GM12878 (cell line): ENCODE measurements around the gene MYOM3. TPM values are rescaled to one million over a fixed set of nuclear protein-coding genes. Genes with fewer than 3 reads are reported as not detected.

Experiments used
- ATAC-seq: fragments of 200-7000 bp; cut with Tn5 transposase; 3 replicates; pipeline ENCODE4 v1.9.1; 2020; ENCODE audit warnings: mild to moderate bottlenecking, moderate library complexity
- BruUV-seq: library from RNA; stranded (reverse); fragments of 400-500 nt; replicated peaks from 2 replicates; lab custom pipeline; 2021; lab: Mats Ljungman, UMichigan
- CTCF ChIA-PET: fragments of 300-600 bp; sonication (Branson Sonifier 250); formaldehyde crosslinking; extraction: SDS; loops from one replicate; lab custom pipeline; 2021; ENCODE audit warnings: inconsistent platforms; lab: Yijun Ruan, JAX
- POLR2A ChIA-PET: fragments of 350-600 bp; formaldehyde crosslinking; extraction: SDS; loops from one replicate; lab custom pipeline; 2021; ENCODE audit warnings: inconsistent platforms; lab: Charles Lee
- RAD21 ChIA-PET: fragments of 300-600 bp; sonication (Branson Sonifier 250); formaldehyde crosslinking; loops from one replicate; lab custom pipeline; 2023; ENCODE audit warnings: antibody characterized with exemption; ENCODE audit not compliant: unreplicated experiment; lab: Charles Lee
- SMC1A ChIA-PET: fragments of 300-600 bp; sonication (Branson Sonifier 250); formaldehyde crosslinking; loops from one replicate; lab custom pipeline; 2023; ENCODE audit not compliant: unreplicated experiment, uncharacterized antibody; lab: Charles Lee
- DNase-seq: peaks from one replicate; pipeline ENCODE4 v3.0.0-alpha.2; 2011; ENCODE audit warnings: low read depth, low spot score
- FAIRE-seq: peaks from 3 replicates; lab custom pipeline; 2011; peaks lifted over from hg19 to GRCh38; lab: Jason Lieb, UNC
- H2AFZ ChIP-seq: 2 replicates; pipeline ENCODE4 v1.6.0; 2011; ENCODE audit warnings: low read depth, low read length, control low read depth; ENCODE audit not compliant: control insufficient read depth
- H3K27ac ChIP-seq: 2 replicates; pipeline ENCODE4 v1.5.1; 2011; ENCODE audit warnings: control low read depth; ENCODE audit not compliant: control insufficient read depth, insufficient read depth
- H3K27me3 ChIP-seq, 2 experiments: replicated peaks in 1 of 2; 2 replicates each; pipeline versions ENCODE4 v1.6.0 to v1.6.1; 2011; ENCODE audit warnings: low read length in 1 of 2; ENCODE audit not compliant: control insufficient read depth in 2 of 2, insufficient read depth in 2 of 2
- H3K36me3 ChIP-seq, 2 experiments: 2 replicates each; pipeline ENCODE4 v1.5.1; 2011; ENCODE audit warnings: low read length in 1 of 2; ENCODE audit not compliant: control insufficient read depth in 2 of 2, insufficient read depth in 2 of 2
- H3K4me1 ChIP-seq: 2 replicates; pipeline ENCODE4 v1.6.1; 2011; ENCODE audit warnings: mild to moderate bottlenecking, low read length, moderate library complexity, mixed read lengths; ENCODE audit not compliant: control insufficient read depth, insufficient read depth
- H3K4me2 ChIP-seq: 2 replicates; pipeline ENCODE4 v1.6.0; 2011; ENCODE audit warnings: control low read depth; ENCODE audit not compliant: control insufficient read depth, insufficient read depth
- H3K4me3 ChIP-seq: fragments of 200-600 bp; sonication (generic); 2 replicates; pipeline ENCODE4 v1.5.1; 2016
- H3K79me2 ChIP-seq: 2 replicates; pipeline ENCODE4 v1.6.0; 2011; ENCODE audit warnings: low read length; ENCODE audit not compliant: control insufficient read depth, insufficient read depth
- H3K9ac ChIP-seq: 2 replicates; pipeline ENCODE4 v1.8.0; 2011; ENCODE audit warnings: low read length, control low read depth, mixed read lengths; ENCODE audit not compliant: control insufficient read depth, insufficient read depth
- H3K9me3 ChIP-seq: replicated peaks from 3 replicates; pipeline ENCODE4 v1.5.1; 2011; ENCODE audit warnings: mild to moderate bottlenecking, low read length; ENCODE audit not compliant: control insufficient read depth, insufficient read depth
- H4K20me1 ChIP-seq: 2 replicates; pipeline ENCODE4 v1.6.0; 2011; ENCODE audit not compliant: control insufficient read depth, insufficient read depth
- BMI1 ChIP-seq: fragments of 450-650 bp; IDR thresholded peaks from 2 replicates; pipeline ENCODE4 v1.6.1; 2016; ENCODE audit warnings: mild to moderate bottlenecking, moderate library complexity, borderline replicate concordance
- CREB1 ChIP-seq: IDR thresholded peaks from 2 replicates; pipeline ENCODE4 v1.6.1; 2012; ENCODE audit warnings: low read depth, mild to moderate bottlenecking, inconsistent platforms
- EGR1 ChIP-seq, 2 experiments: IDR thresholded peaks; 1 replicate in 1 of 2; 2 replicates in 1 of 2; pipeline ENCODE4 v1.6.1; 2011 to 2012; ENCODE audit warnings: low read depth in 2 of 2, low read length in 2 of 2, borderline replicate concordance in 1 of 2, mild to moderate bottlenecking in 1 of 2, moderate library complexity in 1 of 2
- FOS ChIP-seq: IDR thresholded peaks from 3 replicates; pipeline ENCODE4 v1.6.1; 2011; ENCODE audit warnings: borderline replicate concordance; ENCODE audit not compliant: insufficient read length; ENCODE audit errors: extremely low read depth
- FOXK2 ChIP-seq: fragments of 450-650 bp; IDR thresholded peaks from 2 replicates; pipeline ENCODE4 v1.6.1; 2017; ENCODE audit warnings: mild to moderate bottlenecking, moderate library complexity
- JUND ChIP-seq: IDR thresholded peaks from 2 replicates; pipeline ENCODE4 v1.6.1; 2012; ENCODE audit warnings: low read depth, mild to moderate bottlenecking, low read length, improper control_type of control experiment, moderate library complexity
- NR2F1 ChIP-seq: fragments of 450-650 bp; conservative IDR thresholded peaks from 2 replicates; pipeline ENCODE4 v1.6.1; 2017; ENCODE audit warnings: mild to moderate bottlenecking
- RBBP5 ChIP-seq: fragments of 200-600 bp; sonication (generic); conservative IDR thresholded peaks from 2 replicates; pipeline ENCODE4 v1.6.1; 2016
- RCOR1 ChIP-seq: conservative IDR thresholded peaks from 2 replicates; pipeline ENCODE4 v1.6.1; 2012; ENCODE audit warnings: low read depth, low read length, improper control_type of control experiment
- SMC3 ChIP-seq: IDR thresholded peaks from 2 replicates; pipeline ENCODE4 v1.6.1; 2011; ENCODE audit warnings: low read length, improper control_type of control experiment, borderline replicate concordance
- SREBF1 ChIP-seq: IDR thresholded peaks from 2 replicates; pipeline ENCODE4 v1.6.1; 2012; ENCODE audit warnings: mild to moderate bottlenecking, low read length
- STAT3 ChIP-seq: IDR thresholded peaks from 2 replicates; pipeline ENCODE4 v1.6.1; 2011; ENCODE audit warnings: low read depth, low read length, improper control_type of control experiment
- ZNF207 ChIP-seq: fragments of 450-650 bp; IDR thresholded peaks from 2 replicates; pipeline ENCODE4 v1.6.1; 2014; ENCODE audit warnings: antibody characterized with exemption, mild to moderate bottlenecking, borderline replicate concordance
- WGBS: methylation state at CpG from one replicate; pipeline ENCODE4 v1.1.6; 2016; ENCODE audit warnings: low lambda C conversion rate; ENCODE audit not compliant: insufficient replicate concordance, insufficient coverage; ENCODE audit errors: missing lambda C conversion rate; 5-methylcytosine and 5-hydroxymethylcytosine counted together
- in situ Hi-C: fragments of 300-500 bp; cut with MboI; formaldehyde crosslinking; loops from 9 replicates; pipeline ENCODE4 v1.14.3; 2018; ENCODE audit warnings: mixed read lengths
- intact Hi-C: fragments of 100-400 bp; cut with micrococcal nuclease; formaldehyde crosslinking; loops from one replicate; pipeline ENCODE4 v1.14.2; 2022; ENCODE audit not compliant: unreplicated experiment
- polyA plus RNA-seq, 11 experiments: library from polyadenylated mRNA; depleted of rRNA in 4 of 11; unstranded in 6 of 11; stranded (reverse) in 5 of 11; fragments of >200 nt; fragmentation: Nextera tagmentation in 4 of 11; fragmentation: Illumina TruSeq in 1 of 11; extraction: Ambion mirVana in 4 of 11; extraction: Trizol in 1 of 11; gene quantifications; 1 replicate in 1 of 11; 2 replicates in 10 of 11; pipeline versions ENCODE4 v1.2.1 to v1.2.3, GENCODE V29; 2011 to 2016; ENCODE audit warnings: inconsistent platforms in 2 of 11, missing spikeins in 2 of 11, low read depth in 1 of 11
- total RNA-seq, 4 experiments: library from RNA; depleted of rRNA in 3 of 4; stranded (reverse); fragments of >200 nt in 3 of 4; fragmentation: Illumina TruSeq in 1 of 4; extraction: Trizol in 1 of 4; gene quantifications; 2 replicates each; pipeline versions ENCODE4 v1.2.1 to v1.2.3, GENCODE V29; 2013 to 2021
- TF ChIP-seq, protein P1 (sequence below), 3 experiments: IDR thresholded peaks in 2 of 3; conservative IDR thresholded peaks in 1 of 3; 2 replicates each; pipeline ENCODE4 v1.5.1; 2011; ENCODE audit warnings: low read depth in 3 of 3, low read length in 3 of 3, mild to moderate bottlenecking in 3 of 3, control low read depth in 2 of 3, moderate library complexity in 2 of 3, inconsistent platforms in 1 of 3, mixed read lengths in 1 of 3; ENCODE audit not compliant: control insufficient read depth in 2 of 3, insufficient read depth in 1 of 3; ENCODE audit errors: extremely low read depth in 1 of 3
- TF ChIP-seq, protein P2 (sequence below): IDR thresholded peaks from 2 replicates; pipeline ENCODE4 v1.6.1; 2011; ENCODE audit warnings: borderline replicate concordance, low read depth, mild to moderate bottlenecking, moderate library complexity, mixed read lengths, low read length; ENCODE audit not compliant: insufficient read depth; ENCODE audit errors: extremely low read length
- TF ChIP-seq, protein P3 (sequence below): IDR thresholded peaks from 2 replicates; pipeline ENCODE4 v1.6.1; 2011; ENCODE audit warnings: mild to moderate bottlenecking, low read depth, low read length, moderate library complexity; ENCODE audit not compliant: insufficient replicate concordance

Gene MYOM3
- total and polyA plus RNA-seq, 10 of the 15 experiments (the other 5 are each of a cell fraction or from before 2014, with no cell fraction given): 0.06 TPM; not detected in 9

DNA sequence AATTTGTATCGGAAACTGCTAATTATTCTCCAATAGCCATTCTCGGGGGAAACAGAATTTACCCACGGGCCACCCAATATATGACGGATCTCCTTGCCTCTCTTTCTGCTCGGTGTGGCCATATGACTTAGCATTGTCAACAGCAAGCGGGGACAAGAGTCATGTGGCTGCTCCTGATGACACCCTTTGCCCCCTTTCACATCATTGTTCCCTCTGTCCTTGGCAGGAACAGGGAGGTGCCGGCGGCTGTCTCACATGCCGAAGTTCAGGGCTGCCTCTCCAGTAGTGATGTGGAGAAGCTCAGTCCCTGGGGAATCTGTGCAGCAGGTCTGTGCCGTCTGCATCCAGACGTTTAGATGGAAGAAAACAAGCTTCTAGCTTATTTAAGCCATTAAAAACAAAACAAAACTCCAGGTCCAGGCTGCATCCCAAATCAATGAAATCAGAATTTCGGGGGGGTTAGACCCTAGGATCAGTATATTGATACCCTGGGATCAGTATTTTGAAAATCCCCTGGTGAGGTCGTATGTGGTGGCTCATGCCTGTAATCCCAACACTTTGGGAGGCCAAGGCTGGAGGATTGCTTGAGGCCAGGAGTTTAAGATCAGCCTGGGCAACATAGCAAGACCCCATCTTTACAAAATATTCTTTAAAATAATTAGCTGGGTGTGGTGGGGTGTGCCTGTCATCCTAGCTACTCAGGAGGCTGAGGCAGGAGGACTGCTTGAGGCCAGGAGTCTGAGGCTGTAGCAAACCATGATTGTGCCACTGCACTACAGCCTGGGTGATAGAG, 10.8 kb downstream of the MYOM3 start:
- no peak overlapping the region for H2AFZ ChIP-seq
- ChIA-PET CTCF (no interaction called here), RAD21 (no interaction called here), POLR2A (no interaction called here), SMC1A (no interaction called here)
- in situ Hi-C loops (no loop called here), intact Hi-C loops (no loop called here)
- no peaks in the 10 kb centered on the region for H3K79me2 ChIP-seq
- H3K4me1 ChIP-seq: no peaks in the 10 kb centered on the region
- no peaks in the 10 kb centered on the region for H4K20me1 ChIP-seq
- H3K9me3 ChIP-seq: no peaks in the 10 kb centered on the region
- H3K36me3 ChIP-seq: no peaks in the 10 kb centered on the region
- H3K4me3 ChIP-seq: no peak overlapping the region
- no TSS peak for BruUV-seq
- FAIRE-seq: no peak
- H3K27ac ChIP-seq: no peak overlapping the region
- no peak for DNase-seq
- 65% methylated on average over 13 of the region's 13 CpGs for WGBS
- no peak overlapping the region for H3K4me2 ChIP-seq
- no peak for TF ChIP-seq BMI1
- TF ChIP-seq, protein P1, sequence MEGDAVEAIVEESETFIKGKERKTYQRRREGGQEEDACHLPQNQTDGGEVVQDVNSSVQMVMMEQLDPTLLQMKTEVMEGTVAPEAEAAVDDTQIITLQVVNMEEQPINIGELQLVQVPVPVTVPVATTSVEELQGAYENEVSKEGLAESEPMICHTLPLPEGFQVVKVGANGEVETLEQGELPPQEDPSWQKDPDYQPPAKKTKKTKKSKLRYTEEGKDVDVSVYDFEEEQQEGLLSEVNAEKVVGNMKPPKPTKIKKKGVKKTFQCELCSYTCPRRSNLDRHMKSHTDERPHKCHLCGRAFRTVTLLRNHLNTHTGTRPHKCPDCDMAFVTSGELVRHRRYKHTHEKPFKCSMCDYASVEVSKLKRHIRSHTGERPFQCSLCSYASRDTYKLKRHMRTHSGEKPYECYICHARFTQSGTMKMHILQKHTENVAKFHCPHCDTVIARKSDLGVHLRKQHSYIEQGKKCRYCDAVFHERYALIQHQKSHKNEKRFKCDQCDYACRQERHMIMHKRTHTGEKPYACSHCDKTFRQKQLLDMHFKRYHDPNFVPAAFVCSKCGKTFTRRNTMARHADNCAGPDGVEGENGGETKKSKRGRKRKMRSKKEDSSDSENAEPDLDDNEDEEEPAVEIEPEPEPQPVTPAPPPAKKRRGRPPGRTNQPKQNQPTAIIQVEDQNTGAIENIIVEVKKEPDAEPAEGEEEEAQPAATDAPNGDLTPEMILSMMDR (IDR thresholded peaks at IDR 0.05 in 2 of 3, conservative IDR thresholded peaks at IDR 0.05 in 1 of 3; ENCODE audit: control insufficient read depth in 2 of 3, extremely low read depth in 1 of 3, insufficient read depth in 1 of 3, low read depth in 3 of 3, low read length in 3 of 3): no peak
- TF ChIP-seq FOS: no peak
- no peak for TF ChIP-seq JUND
- TF ChIP-seq SMC3: no peak
- TF ChIP-seq EGR1 (IDR thresholded peaks at IDR 0.05; ENCODE audit: borderline replicate concordance in 1 of 2, low read depth in 2 of 2, low read length in 2 of 2): no peak
- no peak for TF ChIP-seq SREBF1
- TF ChIP-seq RCOR1: no peak
- TF ChIP-seq, protein P2, sequence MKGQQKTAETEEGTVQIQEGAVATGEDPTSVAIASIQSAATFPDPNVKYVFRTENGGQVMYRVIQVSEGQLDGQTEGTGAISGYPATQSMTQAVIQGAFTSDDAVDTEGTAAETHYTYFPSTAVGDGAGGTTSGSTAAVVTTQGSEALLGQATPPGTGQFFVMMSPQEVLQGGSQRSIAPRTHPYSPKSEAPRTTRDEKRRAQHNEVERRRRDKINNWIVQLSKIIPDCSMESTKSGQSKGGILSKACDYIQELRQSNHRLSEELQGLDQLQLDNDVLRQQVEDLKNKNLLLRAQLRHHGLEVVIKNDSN: no peak
- no peak for TF ChIP-seq CREB1
- TF ChIP-seq FOXK2: no peak
- TF ChIP-seq RBBP5: no peak
- TF ChIP-seq, protein P3, sequence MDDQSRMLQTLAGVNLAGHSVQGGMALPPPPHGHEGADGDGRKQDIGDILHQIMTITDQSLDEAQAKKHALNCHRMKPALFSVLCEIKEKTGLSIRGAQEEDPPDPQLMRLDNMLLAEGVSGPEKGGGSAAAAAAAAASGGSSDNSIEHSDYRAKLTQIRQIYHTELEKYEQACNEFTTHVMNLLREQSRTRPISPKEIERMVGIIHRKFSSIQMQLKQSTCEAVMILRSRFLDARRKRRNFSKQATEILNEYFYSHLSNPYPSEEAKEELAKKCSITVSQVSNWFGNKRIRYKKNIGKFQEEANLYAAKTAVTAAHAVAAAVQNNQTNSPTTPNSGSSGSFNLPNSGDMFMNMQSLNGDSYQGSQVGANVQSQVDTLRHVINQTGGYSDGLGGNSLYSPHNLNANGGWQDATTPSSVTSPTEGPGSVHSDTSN: no peak
- TF ChIP-seq STAT3: no peak
- no peak for TF ChIP-seq ZNF207
- no peak for TF ChIP-seq NR2F1
- no peak overlapping the region for H3K9ac ChIP-seq
- H3K27me3 ChIP-seq: no peaks in the 10 kb centered on the region; a peak in 1 of 4 replicates
- ATAC-seq: no peak
